GM21515 (cell line): ENCODE data around the gene GAS5.
A peak's percentile ranks its signal among the peaks of the same experiment; 100 is the strongest.

Experiments used
- ATAC-seq: cut with Tn5 transposase; IDR thresholded peaks from one replicate; pipeline ENCODE4 v1.9.1; 2021; ENCODE audit not compliant: unreplicated experiment

The GAS5 gene

GRCh38 chr1:173832748-173833147, 35.0 kb downstream of the GAS5 start:
- no peak for ATAC-seq

GRCh38 chr1:173827611-173828010, 40.2 kb downstream of the GAS5 start:
- ATAC-seq = no peak

- ATAC-seq = peak; percentile 82
Measured at GRCh38 chr1:173824315-173825081, 43.3 kb downstream of the GAS5 start, which contains the start of the genes CENPL and DARS2. TSS of gene CENPL (minus strand) at chr1:173824883. CDS start at chr1:173811299, 13,584 bp downstream. TSS of gene DARS2 (plus strand) at chr1:173824673. CDS start at chr1:173825230, 557 bp downstream.

GRCh38 chr1:173823781-173824314, 43.9 kb downstream of the GAS5 start:
- peak; percentile 33 for ATAC-seq

GRCh38 chr1:173821680-173822079, 46.1 kb downstream of the GAS5 start:
- no peak for ATAC-seq

- ATAC-seq = no peak
Measured at GRCh38 chr1:173818459-173818858, 49.3 kb downstream of the GAS5 start.
